Activated T-cell treated with anti-CD3 and anti-CD28 coated beads, Interleukin-2, amount 50 U/mL, for 48 hours (primary cell): Measurements from ENCODE around the gene TNNT3.

Experiments used
- DNase-seq, 2 experiments: peaks; one replicate each; pipeline ENCODE4 v3.0.0-alpha.2; 2020

Gene TNNT3

GRCh38 chr11:1964348-1964747 lies 44.8 kb downstream of the TNNT3 start:
- DNase-seq = no peak

GRCh38 chr11:1964955-1965354 lies 45.5 kb downstream of the TNNT3 start:
- no peak for DNase-seq

- DNase-seq = no peak
Measured at GRCh38 chr11:1966531-1966930, 47.0 kb downstream of the TNNT3 start.

- DNase-seq = no peak
Measured at GRCh38 chr11:1967641-1968225, 48.2 kb downstream of the TNNT3 start.

- DNase-seq = no peak
Measured at GRCh38 chr11:1968454-1969002, 49.0 kb downstream of the TNNT3 start.

GRCh38 chr11:1969035-1969434 lies 49.5 kb downstream of the TNNT3 start:
- no peak for DNase-seq

GRCh38 chr11:1969776-1970175 lies 50.3 kb downstream of the TNNT3 start:
- no peak for DNase-seq

GRCh38 chr11:1970956-1971355 lies 51.5 kb downstream of the TNNT3 start:
- no peak for DNase-seq

- DNase-seq = no peak
Measured at GRCh38 chr11:1975185-1975584, 55.7 kb downstream of the TNNT3 start.

- no peak for DNase-seq
Measured at GRCh38 chr11:1978720-1979473, 59.4 kb downstream of the TNNT3 start.

- DNase-seq = no peak
Measured at GRCh38 chr11:1979607-1980006, 60.1 kb downstream of the TNNT3 start.

- no peak for DNase-seq
Measured at GRCh38 chr11:1982873-1983600, 63.5 kb downstream of the TNNT3 start.

GRCh38 chr11:1983601-1983961 lies 64.1 kb downstream of the TNNT3 start:
- DNase-seq = peak in 1 of 2 experiments; percentile 13

- no peak for DNase-seq
Measured at GRCh38 chr11:1987024-1987423, 67.5 kb downstream of the TNNT3 start.

- no peak for DNase-seq
Measured at GRCh38 chr11:1988174-1988573, 68.7 kb downstream of the TNNT3 start.
